ENCODE measurements around the gene P3H1.
"Not testable (repeated sequence)": the region's sequence is repeated elsewhere in the genome, so short reads cannot be mapped to it uniquely, and the experiment has no call there.

Gene P3H1

GRCh38 chr1:42730002-42730401 lies 36.8 kb downstream of the P3H1 start:
- peak; percentile 26 for DNase-seq

GRCh38 chr1:42725820-42726219 lies 41.0 kb downstream of the P3H1 start:
- not testable (repeated sequence) for DNase-seq

GRCh38 chr1:42723511-42723910 lies 43.3 kb downstream of the P3H1 start:
- DNase-seq: no peak

- DNase-seq: not testable (repeated sequence)
These were observed 44.4 kb downstream of the P3H1 start for GRCh38 chr1:42722403-42722802.

GRCh38 chr1:42721926-42722325 lies 44.9 kb downstream of the P3H1 start:
- no peak for DNase-seq

- DNase-seq: no peak
These were observed 46.0 kb downstream of the P3H1 start for GRCh38 chr1:42720868-42721267.

- not testable (repeated sequence) for DNase-seq
These were observed 52.4 kb downstream of the P3H1 start for GRCh38 chr1:42714441-42714840.

GRCh38 chr1:42713293-42713692 lies 53.5 kb downstream of the P3H1 start:
- DNase-seq: no peak

- not testable (repeated sequence) for DNase-seq
These were observed 54.0 kb downstream of the P3H1 start for GRCh38 chr1:42712808-42713207.

GRCh38 chr1:42703888-42704464 lies 62.9 kb downstream of the P3H1 start:
- DNase-seq: no peak

GRCh38 chr1:42700006-42700405 lies 66.8 kb downstream of the P3H1 start:
- DNase-seq: no peak

GRCh38 chr1:42698081-42698813 lies 68.6 kb downstream of the P3H1 start:
- no peak for DNase-seq

Measured in hematopoietic multipotent progenitor cell treated with erythropoietin and hydrocortisone succinate and interleukin-3 and kit ligand, for 8 days (in vitro differentiated cells).